ENCODE results near the gene DNAH17.
A peak's percentile ranks its signal among the peaks of the same experiment; 100 is the strongest.

The DNAH17 gene

DNA sequence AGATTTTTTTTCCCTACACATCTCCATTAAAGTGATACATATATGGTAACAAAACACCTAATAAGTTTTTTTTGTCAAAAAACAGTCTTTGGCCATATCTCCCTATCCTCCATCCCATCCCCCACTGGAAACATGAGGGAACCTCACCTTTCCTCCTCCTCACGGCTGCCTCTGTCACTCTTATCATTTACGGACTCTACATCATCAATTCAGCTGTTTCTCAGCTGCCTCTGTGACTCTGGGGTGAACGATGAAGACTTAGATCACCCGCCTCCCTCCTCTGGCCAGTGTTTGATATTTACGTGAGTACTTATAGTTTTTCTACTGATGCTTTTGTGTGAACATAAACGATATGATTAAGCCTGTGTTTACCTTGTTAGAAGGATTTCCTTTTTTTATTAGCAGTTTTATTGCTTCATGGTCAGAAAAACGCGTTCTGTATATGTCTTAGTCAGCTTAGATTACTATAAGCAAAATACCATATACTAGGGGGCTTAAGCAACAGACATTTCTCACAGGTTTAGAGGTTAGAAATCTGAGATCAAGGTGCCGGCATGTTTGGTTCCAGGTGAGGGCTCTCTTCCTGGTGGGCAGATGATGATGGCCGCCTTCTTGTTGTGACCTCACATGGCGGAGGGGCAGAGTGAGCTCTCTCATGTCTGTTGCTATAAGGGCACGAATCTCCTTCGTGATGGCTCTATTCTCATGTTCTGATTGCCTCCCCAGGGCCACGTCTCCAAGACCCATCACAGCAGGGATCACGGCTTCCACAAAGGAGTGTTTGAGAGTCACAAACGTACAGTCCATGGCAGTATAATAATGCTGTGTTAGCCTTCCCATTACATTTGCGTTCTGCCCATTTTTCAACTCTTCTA, 32.1 kb downstream of the DNAH17 start:
- DNase-seq (ENCODE audit: low spot score), result no peak

- DNase-seq (ENCODE audit: low spot score), result no peak
These were observed 35.5 kb downstream of the DNAH17 start for GRCh38 chr17:78541488-78542206.

DNA sequence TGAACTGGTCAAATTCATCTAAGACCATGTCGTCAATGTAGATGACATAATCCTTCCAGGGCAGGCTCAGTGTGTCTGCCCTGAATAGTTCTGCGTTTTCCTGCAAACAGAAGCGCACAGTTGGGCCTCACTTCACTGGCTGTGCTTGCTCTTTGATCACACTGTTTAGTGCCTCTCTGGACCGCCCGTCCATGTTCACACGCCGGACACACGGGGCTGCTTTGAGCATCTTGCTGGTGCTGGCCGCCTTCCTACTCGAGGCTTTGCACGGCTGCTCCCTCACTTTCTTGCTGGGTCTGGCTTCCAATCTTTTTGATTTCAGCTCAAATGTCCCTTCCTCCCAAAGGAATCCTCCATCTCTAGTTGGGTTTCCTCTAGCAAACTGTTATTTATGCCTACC, 37.4 kb downstream of the DNAH17 start:
- DNase-seq (ENCODE audit: low spot score), result no peak

GRCh38 chr17:78538033-78538776, 39.0 kb downstream of the DNAH17 start:
- DNase-seq (ENCODE audit: low spot score), result no peak

DNA sequence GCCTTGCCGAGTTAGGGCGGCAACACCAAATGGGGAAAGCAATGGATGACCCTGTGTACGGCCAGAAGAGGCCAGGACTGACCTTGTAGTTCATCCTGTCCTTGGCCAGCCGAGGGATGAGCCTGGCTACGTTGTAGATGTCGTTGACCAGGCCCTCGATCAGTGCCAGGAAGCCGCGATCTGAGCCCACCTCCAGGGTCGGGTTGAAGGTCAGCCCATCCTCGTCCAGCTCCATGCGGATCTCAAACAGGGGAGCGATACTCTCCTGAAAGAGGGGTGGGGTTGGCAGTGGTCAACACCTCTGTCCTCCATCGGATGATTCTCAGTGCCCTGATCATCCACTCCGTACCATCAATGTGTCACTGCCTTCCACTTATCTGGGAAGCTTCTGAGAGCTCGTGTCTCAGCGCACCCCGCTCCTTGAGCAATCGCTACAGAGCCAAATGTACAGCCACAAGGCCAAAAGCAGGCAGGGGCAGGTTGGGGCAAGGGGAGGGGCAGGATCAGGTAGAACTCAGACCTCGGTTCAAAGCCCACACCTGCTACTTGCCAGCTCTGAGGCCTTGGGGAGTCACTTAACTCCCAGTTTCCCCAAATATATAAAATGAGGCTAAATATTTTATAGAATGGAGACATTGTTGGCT, 39.9 kb downstream of the DNAH17 start:
- DNase-seq (ENCODE audit: low spot score), result no peak

- DNase-seq (ENCODE audit: low spot score), result peak; percentile 49
These were observed 41.7 kb downstream of the DNAH17 start for GRCh38 chr17:78535273-78536197.

DNA sequence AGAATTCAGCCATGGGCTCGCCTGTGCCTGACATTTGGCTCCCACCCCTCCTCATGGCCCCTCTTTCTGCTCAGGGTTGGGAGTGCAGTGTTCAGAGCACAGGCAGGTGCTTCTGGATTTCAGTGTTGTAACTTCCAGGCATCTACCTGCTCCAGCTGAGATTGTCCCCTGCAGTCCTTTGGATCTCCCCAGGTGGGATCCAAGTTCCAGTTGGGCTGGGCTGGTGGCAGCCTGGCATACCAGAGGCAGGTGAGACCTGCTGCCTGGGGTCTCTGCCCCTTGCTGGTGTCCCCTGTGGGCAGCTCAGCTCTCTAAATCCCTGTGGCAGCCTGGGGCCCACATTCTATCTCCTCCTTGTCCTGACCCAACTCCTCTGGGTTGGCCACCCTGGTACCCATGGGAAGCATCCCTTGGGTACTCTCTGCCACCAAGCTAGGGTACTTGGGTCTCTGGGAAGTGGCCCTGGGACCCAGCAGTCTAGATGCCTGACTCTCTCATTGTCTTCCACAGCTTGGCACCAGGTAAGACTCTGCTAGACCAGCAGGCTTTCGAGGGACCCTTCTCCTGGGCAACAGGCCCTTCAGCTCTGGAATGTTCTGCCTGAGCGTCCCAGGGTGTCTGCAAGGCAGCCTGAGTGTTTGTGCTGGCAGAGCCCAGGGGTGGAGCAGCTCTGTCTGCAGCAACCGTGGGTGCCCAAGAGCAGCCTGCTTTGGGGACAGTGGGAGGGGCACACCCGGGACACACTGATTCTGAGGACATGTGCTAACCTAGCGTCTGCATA, 42.5 kb downstream of the DNAH17 start:
- DNase-seq (ENCODE audit: low spot score), result peak; percentile 5

GRCh38 chr17:78532922-78533640, 44.1 kb downstream of the DNAH17 start:
- DNase-seq (ENCODE audit: low spot score), result no peak

GRCh38 chr17:78532311-78532710, 44.9 kb downstream of the DNAH17 start:
- no peak for DNase-seq (ENCODE audit: low spot score)

GRCh38 chr17:78530675-78531074, 46.5 kb downstream of the DNAH17 start:
- no peak for DNase-seq (ENCODE audit: low spot score)

- DNase-seq (ENCODE audit: low spot score), result no peak
These were observed 47.1 kb downstream of the DNAH17 start for GRCh38 chr17:78529871-78530670.

DNA sequence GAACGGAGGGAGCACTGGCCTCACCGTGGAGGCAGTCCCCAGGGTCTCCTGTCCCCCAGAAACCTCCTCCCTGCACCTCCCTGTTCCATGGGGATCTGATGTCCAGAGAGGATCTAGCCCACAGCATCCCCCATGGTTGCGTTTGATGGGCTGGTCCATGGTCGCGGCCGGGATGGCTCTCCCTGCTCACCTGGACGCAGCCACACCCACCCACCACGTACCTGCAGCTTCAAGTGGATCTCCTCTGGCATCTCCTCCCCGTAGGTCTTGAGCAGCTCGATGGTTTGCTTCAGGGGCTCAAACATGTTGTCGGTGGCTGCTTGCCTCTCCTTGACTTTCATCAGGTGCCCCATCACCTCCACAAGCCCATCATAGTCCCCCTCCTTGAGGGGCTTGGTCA, 47.9 kb downstream of the DNAH17 start:
- no peak for DNase-seq (ENCODE audit: low spot score)

DNA sequence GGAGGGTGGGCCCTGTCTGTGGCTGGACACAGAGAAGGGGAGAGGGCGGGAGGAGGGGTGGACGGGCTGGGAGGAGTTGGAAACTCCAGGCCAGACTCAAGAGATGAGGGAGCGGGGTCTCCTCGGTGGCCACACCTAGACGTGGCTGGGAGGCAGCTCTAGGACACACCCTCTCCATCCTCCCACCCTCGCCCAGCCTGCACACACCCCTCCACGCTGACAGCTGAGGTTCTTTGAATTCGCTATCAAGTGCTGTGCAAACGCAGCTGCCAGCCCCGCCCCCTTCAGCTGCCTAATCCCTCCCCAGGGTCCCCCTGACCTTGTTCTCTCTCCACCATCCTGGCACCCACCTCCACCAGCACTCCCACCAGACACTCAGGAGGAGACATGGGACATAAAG, 48.7 kb downstream of the DNAH17 start:
- no peak for DNase-seq (ENCODE audit: low spot score)

- DNase-seq (ENCODE audit: low spot score), result no peak
These were observed 49.9 kb downstream of the DNAH17 start for GRCh38 chr17:78527345-78527744.

DNA sequence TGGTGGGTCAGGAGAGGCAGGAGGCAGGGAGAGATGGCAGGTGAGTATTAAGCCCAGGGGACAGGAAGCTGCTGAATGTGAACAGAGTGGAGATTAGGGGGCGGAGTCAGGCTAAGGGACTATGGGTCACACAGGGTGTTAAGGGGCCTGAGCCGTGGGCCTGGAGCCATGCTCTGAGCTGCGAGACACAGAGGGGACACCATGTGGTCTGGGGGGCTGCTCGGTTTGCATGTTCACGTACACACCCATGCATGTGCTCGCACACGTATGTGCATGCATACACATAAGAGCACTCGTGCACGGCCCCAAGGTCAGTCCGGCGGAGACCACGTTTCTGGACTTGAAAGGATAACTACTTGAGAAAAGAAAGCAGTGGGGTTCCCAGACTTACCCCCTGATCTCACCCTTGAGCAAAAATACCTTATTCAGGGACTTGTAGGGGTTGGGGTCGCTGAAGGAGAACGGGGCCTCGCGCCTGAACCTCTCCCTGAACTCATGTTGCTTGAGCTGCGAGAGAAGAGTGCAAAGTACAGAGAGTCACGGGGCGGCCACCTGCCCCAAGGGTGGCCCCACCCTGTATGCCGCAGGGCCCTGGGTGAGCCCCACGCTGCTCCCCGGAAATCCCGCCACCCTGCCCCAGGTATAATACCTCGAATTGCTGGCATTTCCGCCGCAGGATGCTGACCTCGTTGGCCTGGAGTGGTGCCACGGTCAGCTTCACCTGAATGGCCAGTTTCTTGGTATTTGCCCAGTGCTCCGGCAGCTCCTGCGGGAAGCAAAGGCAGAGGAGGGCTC, 50.8 kb downstream of the DNAH17 start:
- no peak for DNase-seq (ENCODE audit: low spot score)

DNA sequence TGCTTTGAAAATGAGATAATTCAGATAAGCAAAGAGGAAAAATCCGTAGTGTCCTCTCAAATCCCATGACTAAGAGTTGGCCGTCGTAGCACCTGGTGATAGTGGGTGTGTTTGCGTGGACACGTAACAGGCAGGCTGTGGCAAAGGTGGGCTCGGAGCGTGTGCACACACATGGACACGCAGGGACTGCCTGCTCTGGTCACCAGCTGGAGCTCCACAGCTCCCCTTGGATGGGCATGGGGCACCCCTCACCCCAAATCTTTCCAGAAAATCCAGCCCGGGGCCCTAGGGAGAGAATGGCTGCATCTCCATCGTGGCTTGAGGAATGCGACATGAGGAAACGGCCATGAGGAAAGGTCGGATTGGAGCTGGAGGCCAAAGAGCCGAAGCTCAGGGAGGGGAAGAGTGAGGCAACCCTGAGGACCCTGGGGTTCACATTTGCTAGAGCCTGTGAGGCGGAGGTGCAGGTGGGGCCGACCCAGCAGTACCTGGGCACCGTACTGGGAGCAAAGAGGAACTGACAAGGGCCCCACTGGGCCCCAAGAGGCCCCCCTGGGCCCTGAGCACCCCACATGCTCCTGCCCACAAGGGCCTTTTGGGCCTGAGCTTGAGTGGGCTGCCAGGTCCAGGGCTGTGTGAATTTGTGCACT, 51.6 kb downstream of the DNAH17 start:
- no peak for DNase-seq (ENCODE audit: low spot score)

- DNase-seq (ENCODE audit: low spot score), result no peak
These were observed 52.2 kb downstream of the DNAH17 start for GRCh38 chr17:78524870-78525510.

Data from CD4-positive, alpha-beta T cell treated with Interleukin-6 at 100 ng/mL for 8 hours (primary cell).